Activated gamma-delta T cell treated with anti-CD3 and anti-CD28 coated beads, Interleukin-2, amount 50 U/mL, for 16 hours (primary cell): ENCODE results near the gene MSL1.

ENCODE experiments used
- DNase-seq: peaks from one replicate; pipeline ENCODE4 v3.0.0-alpha.2; 2020; ENCODE audit warnings: low read depth

MSL1 gene

GRCh38 chr17:40176754-40177110, 55.0 kb downstream of the MSL1 start:
- no peak for DNase-seq

GRCh38 chr17:40177275-40177874, 55.6 kb downstream of the MSL1 start, which contains the start of gene RAPGEFL1:
RAPGEFL1 (plus strand) TSS chr17:40177470; CDS start chr17:40177862, 392 bp downstream.
- peak; percentile 72 for DNase-seq

- no peak for DNase-seq
Observed at GRCh38 chr17:40178021-40178601, 56.3 kb downstream of the MSL1 start.

GRCh38 chr17:40178660-40179059, 56.9 kb downstream of the MSL1 start:
- DNase-seq: no peak

GRCh38 chr17:40179923-40180659, 58.3 kb downstream of the MSL1 start:
- DNase-seq: no peak

GRCh38 chr17:40180694-40181093, 58.9 kb downstream of the MSL1 start:
- DNase-seq: no peak

- DNase-seq: no peak
Observed at GRCh38 chr17:40181205-40181604, 59.4 kb downstream of the MSL1 start.

- DNase-seq: no peak
Observed at GRCh38 chr17:40182606-40183005, 60.8 kb downstream of the MSL1 start.
